ENCODE measurements around the gene HMGXB4.

Gene HMGXB4

GRCh38 chr22:35327690-35328471 is 70.6 kb downstream of the HMGXB4 start:
- Histone ChIP-seq H3K4me3 (no peak overlapping the region), H3K27ac (peak overlapping the region in 1 of 2 donors; percentile 52)
- DNase-seq (ENCODE audit: low spot score), result no peak
- TF ChIP-seq CTCF (IDR thresholded peaks at IDR 0.05), result no peak

GRCh38 chr22:35328472-35328885 is 71.2 kb downstream of the HMGXB4 start:
- no peak for TF ChIP-seq CTCF (IDR thresholded peaks at IDR 0.05)
- Histone ChIP-seq H3K27ac (peak overlapping the region in 1 of 2 donors; percentile 52), H3K4me3 (no peak overlapping the region)
- no peak for DNase-seq (ENCODE audit: low spot score)

- DNase-seq (ENCODE audit: low spot score), result no peak
- H3K4me3 ChIP-seq, result no peak overlapping the region
- no peak overlapping the region for H3K27ac ChIP-seq
- TF ChIP-seq CTCF (IDR thresholded peaks at IDR 0.05), result no peak
These were observed 72.0 kb downstream of the HMGXB4 start for GRCh38 chr22:35329114-35329847.

GRCh38 chr22:35330258-35330861 is 73.1 kb downstream of the HMGXB4 start:
- H3K27ac ChIP-seq, result peak overlapping the region in 1 of 2 donors; percentile 64
- TF ChIP-seq CTCF (IDR thresholded peaks at IDR 0.05), result no peak
- DNase-seq (ENCODE audit: low spot score), result no peak
- no peak overlapping the region for H3K4me3 ChIP-seq

GRCh38 chr22:35332278-35332677 is 75.0 kb downstream of the HMGXB4 start:
- TF ChIP-seq CTCF (IDR thresholded peaks at IDR 0.05), result no peak
- H3K4me3 ChIP-seq, result no peak overlapping the region
- no peak for DNase-seq (ENCODE audit: low spot score)
- no peak overlapping the region for H3K27ac ChIP-seq

GRCh38 chr22:35333220-35333619 is 75.9 kb downstream of the HMGXB4 start:
- TF ChIP-seq CTCF (IDR thresholded peaks at IDR 0.05), result no peak
- H3K27ac ChIP-seq, result no peak overlapping the region

More at GRCh38 chr22:35333220-35333619, 75.9 kb downstream of the HMGXB4 start:
- H3K4me3 ChIP-seq, result no peak overlapping the region
- no peak for DNase-seq (ENCODE audit: low spot score)
